Ectodermal cell (in vitro differentiated cells): ENCODE results near the gene NMNAT3.

Experiments
- H3K27ac ChIP-seq: 2 replicates; pipeline ENCODE4 v1.7.0; 2013; ENCODE audit warnings: mild to moderate bottlenecking, low read depth, low read length; ENCODE audit not compliant: insufficient read depth, poor library complexity, severe bottlenecking
- H3K27me3 ChIP-seq: 2 replicates; pipeline ENCODE4 v1.7.0; 2013; ENCODE audit warnings: mild to moderate bottlenecking, low read length; ENCODE audit not compliant: insufficient read depth, control insufficient read depth, poor library complexity, severe bottlenecking
- H3K36me3 ChIP-seq: one replicate; pipeline ENCODE4 v1.7.0; 2013; ENCODE audit warnings: low read length; ENCODE audit not compliant: control insufficient read depth, insufficient read depth
- H3K4me1 ChIP-seq: one replicate; pipeline ENCODE4 v1.7.0; 2013; ENCODE audit warnings: low read length; ENCODE audit not compliant: control insufficient read depth, insufficient read depth
- H3K4me3 ChIP-seq: 2 replicates; pipeline ENCODE4 v1.7.0; 2013; ENCODE audit warnings: low read depth, low read length, control low read depth; ENCODE audit not compliant: insufficient read depth
- H3K9me3 ChIP-seq: 2 replicates; pipeline ENCODE4 v1.7.0; 2013; ENCODE audit warnings: mild to moderate bottlenecking, low read length, moderate library complexity; ENCODE audit not compliant: control insufficient read depth
- WGBS, 2 experiments: methylation state at CpG; one replicate each; pipeline ENCODE4 v1.1.7; 2013; ENCODE audit warnings: missing lambda C conversion rate in 2 of 2; 5-methylcytosine and 5-hydroxymethylcytosine counted together

NMNAT3 gene

DNA sequence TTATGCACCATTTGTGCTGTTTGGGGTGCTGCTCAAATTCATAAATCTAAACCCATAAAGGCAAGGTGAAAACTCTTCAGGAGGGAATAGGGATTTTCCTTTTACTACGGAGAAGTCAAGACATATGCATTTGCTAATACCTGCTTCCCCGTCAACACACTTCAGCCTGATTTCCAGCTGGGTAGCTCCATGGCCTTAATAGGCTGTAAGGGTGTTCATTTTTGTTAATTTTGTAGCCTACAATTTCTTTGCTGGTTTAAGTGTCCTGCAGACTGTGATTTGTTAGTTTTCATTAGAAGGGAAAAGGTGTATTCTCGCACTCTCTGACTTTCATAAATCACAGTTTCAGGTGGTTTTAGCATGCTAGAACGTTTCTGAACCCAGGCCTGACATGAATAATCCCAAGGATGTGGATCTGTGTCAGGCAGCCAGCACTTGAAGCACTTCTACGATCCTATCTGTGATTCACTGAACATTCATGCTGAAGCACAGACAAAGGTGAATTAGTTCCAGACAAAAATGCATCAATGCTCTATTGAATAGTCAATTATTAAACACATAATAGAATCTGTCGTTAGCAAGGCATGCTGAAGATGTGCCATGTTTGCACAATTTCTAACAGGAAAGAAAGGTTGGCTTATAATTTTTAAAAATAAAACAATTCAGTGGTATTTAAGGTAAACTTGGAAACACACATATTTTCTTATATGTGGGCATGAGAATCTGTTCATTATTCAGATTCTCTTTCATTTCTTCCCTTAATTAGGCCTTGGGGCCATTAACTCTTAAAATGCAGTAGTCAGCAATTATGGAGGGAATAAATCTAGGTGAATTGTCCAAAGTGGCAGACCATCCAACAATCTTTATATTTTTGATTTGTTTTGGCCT is 17.9 kb upstream of the NMNAT3 start:
- no peak overlapping the region for H3K4me3 ChIP-seq
- 86 to 87% methylated on average over 5 of the region's 6 CpGs for WGBS, 2 experiments
- H3K27ac ChIP-seq, result no peak overlapping the region
- H3K4me1 ChIP-seq, result no peaks in the 10 kb centered on the region
- H3K36me3 ChIP-seq, result no peaks in the 10 kb centered on the region
- no peaks in the 10 kb centered on the region for H3K27me3 ChIP-seq
- no peaks in the 10 kb centered on the region for H3K9me3 ChIP-seq

- Histone ChIP-seq H3K4me3 (no peak overlapping the region), H3K36me3 (no peaks in the 10 kb centered on the region), H3K9me3 (no peaks in the 10 kb centered on the region), H3K27ac (no peak overlapping the region), H3K4me1 (peaks cover under 1% of the 10 kb centered on the region), H3K27me3 (no peaks in the 10 kb centered on the region)
- WGBS, 2 experiments, result 98% methylated on average over 3 of the region's 3 CpGs
Measured at GRCh38 chr3:139695007-139695406, 17.2 kb upstream of the NMNAT3 start.

GRCh38 chr3:139694542-139694941 is 16.8 kb upstream of the NMNAT3 start:
- H3K4me3 ChIP-seq, result no peak overlapping the region
- H3K27me3 ChIP-seq, result no peaks in the 10 kb centered on the region
- 87 to 93% methylated on average over 1 of the region's 1 CpG for WGBS, 2 experiments
- peaks cover 6% of the 10 kb centered on the region for H3K4me1 ChIP-seq
- no peaks in the 10 kb centered on the region for H3K36me3 ChIP-seq
- H3K9me3 ChIP-seq, result no peaks in the 10 kb centered on the region
- H3K27ac ChIP-seq, result no peak overlapping the region

DNA sequence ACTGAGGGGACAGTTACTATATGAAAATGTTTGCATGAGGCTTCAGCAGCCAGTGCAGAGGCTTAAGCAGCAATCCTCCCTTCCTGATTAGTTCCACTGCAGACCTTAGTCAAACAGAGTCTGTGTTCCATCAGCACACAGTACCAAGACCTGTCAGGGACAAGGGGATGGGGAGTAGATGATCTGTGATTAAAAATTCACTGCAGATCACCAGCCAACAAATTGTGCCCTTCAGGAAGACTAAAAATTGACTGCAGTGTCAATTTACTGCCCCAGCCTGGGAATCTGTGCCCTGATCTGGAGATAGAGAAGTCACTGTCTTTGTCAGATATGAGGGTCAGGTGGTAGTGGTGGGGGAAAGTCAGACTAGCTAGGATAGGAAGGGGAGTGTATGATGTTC is 13.8 kb upstream of the NMNAT3 start:
- Histone ChIP-seq H3K9me3 (no peaks in the 10 kb centered on the region), H3K27me3 (no peaks in the 10 kb centered on the region), H3K4me1 (peaks cover 24% of the 10 kb centered on the region), H3K4me3 (no peak overlapping the region), H3K27ac (no peak overlapping the region), H3K36me3 (no peaks in the 10 kb centered on the region)

DNA sequence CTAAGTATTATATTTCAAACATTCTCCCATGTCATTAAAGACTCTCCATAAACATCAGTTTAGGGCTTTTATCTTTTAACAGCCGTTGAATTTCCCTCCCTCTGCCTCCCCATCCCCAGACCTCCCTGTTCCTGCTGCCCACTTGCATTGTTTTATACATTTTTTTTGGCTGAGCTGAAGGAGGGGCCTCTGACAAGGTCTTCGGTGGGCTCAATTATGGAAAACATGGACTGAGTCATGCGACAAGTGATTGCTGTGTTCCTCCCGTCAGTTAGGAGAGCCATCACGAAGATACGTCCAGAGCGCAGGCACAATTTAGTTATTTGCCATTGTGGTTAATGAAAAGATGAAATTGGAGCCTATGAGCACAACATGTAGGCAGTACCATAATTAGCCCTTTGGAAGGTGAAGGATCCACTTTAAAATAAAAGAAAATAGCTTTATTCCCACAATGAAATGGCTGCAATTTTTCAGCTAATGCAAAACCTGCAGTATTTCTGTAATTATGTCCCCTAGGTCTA is 12.0 kb upstream of the NMNAT3 start:
- WGBS, 2 experiments, result 86 to 90% methylated on average over 7 of the region's 7 CpGs
- Histone ChIP-seq H3K27ac (no peak overlapping the region), H3K4me1 (peaks cover 24% of the 10 kb centered on the region)

GRCh38 chr3:139689122-139689521 is 11.3 kb upstream of the NMNAT3 start:
- H3K27ac ChIP-seq, result peak overlapping the region; percentile 80
- 21 to 24% methylated on average over 4 of the region's 4 CpGs for WGBS, 2 experiments
- H3K9me3 ChIP-seq, result no peaks in the 10 kb centered on the region
- H3K4me1 ChIP-seq, result peaks cover 24% of the 10 kb centered on the region
- no peak overlapping the region for H3K4me3 ChIP-seq
- H3K36me3 ChIP-seq, result no peaks in the 10 kb centered on the region
- H3K27me3 ChIP-seq, result no peaks in the 10 kb centered on the region

More for the DNA sequence above, 12.0 kb upstream of the NMNAT3 start:
- Histone ChIP-seq H3K4me3 (no peak overlapping the region), H3K36me3 (no peaks in the 10 kb centered on the region), H3K27me3 (no peaks in the 10 kb centered on the region), H3K9me3 (no peaks in the 10 kb centered on the region)

- Histone ChIP-seq H3K9me3 (no peaks in the 10 kb centered on the region), H3K27me3 (no peaks in the 10 kb centered on the region), H3K4me3 (no peak overlapping the region), H3K36me3 (no peaks in the 10 kb centered on the region), H3K4me1 (peaks cover 24% of the 10 kb centered on the region), H3K27ac (no peak overlapping the region)
- WGBS, 2 experiments, result 91% methylated on average over 1 of the region's 1 CpG; no CpG with 5 or more reads in 1 of the 2 experiments
Measured at GRCh38 chr3:139687431-139687830, 9.7 kb upstream of the NMNAT3 start.

DNA sequence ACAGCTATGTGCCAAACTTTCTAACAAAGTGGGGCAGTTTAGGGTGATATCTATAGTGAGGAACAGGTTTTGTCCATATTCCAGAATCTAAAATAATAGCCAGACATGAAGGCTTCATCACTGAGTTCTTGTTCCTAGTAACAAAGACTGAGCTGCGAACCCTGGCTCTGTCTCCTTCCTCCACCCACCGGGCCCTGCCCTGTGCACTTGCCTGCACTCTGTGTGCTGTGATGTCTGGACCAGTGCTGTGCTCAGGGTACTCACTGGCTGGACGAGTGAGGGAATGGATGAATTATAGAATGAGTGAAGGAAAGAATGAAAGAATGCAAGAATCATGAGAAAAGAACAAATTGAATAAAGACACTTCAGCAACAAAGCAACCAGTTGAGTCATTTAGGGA is 8.9 kb upstream of the NMNAT3 start:
- H3K4me1 ChIP-seq, result peaks cover 24% of the 10 kb centered on the region
- H3K27me3 ChIP-seq, result no peaks in the 10 kb centered on the region
- WGBS, 2 experiments, result 92 to 95% methylated on average over 3 of the region's 3 CpGs
- no peak overlapping the region for H3K4me3 ChIP-seq
- H3K27ac ChIP-seq, result no peak overlapping the region
- H3K36me3 ChIP-seq, result no peaks in the 10 kb centered on the region
- no peaks in the 10 kb centered on the region for H3K9me3 ChIP-seq

- H3K4me1 ChIP-seq, result peaks cover 24% of the 10 kb centered on the region
- no peaks in the 10 kb centered on the region for H3K27me3 ChIP-seq
- H3K27ac ChIP-seq, result no peak overlapping the region
- WGBS, 2 experiments, result 93 to 96% methylated on average over 3 of the region's 3 CpGs
- no peaks in the 10 kb centered on the region for H3K36me3 ChIP-seq
- H3K4me3 ChIP-seq, result no peak overlapping the region
- no peaks in the 10 kb centered on the region for H3K9me3 ChIP-seq
Measured at GRCh38 chr3:139686206-139686605, 8.4 kb upstream of the NMNAT3 start.

GRCh38 chr3:139679220-139679775 is 1.5 kb upstream of the NMNAT3 start:
- no peak overlapping the region for H3K4me3 ChIP-seq

More at GRCh38 chr3:139679220-139679775, 1.5 kb upstream of the NMNAT3 start:
- H3K36me3 ChIP-seq, result no peaks in the 10 kb centered on the region
- H3K27ac ChIP-seq, result no peak overlapping the region
- peaks cover 16% of the 10 kb centered on the region for H3K4me1 ChIP-seq
- H3K9me3 ChIP-seq, result no peaks in the 10 kb centered on the region
- WGBS, 2 experiments, result 84 to 86% methylated on average over 5 of the region's 5 CpGs
- peaks cover 22% of the 10 kb centered on the region for H3K27me3 ChIP-seq
